SJCRH30 (cell line): ENCODE measurements around the gene DOCK3. TPM values are rescaled to one million over a fixed set of nuclear protein-coding genes. Genes with fewer than 3 reads are reported as not detected.
"Not testable (repeated sequence)": the region's sequence is repeated elsewhere in the genome, so short reads cannot be mapped to it uniquely, and the experiment has no call there.

Experiments
- DNase-seq, 2 experiments: peaks; one replicate each; pipeline ENCODE4 v3.0.0-alpha.2; 2015 to 2020
- H3K27ac ChIP-seq: fragments of 250-450 bp; sonication (Bioruptor Pico); 2 replicates; pipeline ENCODE4 v1.5.1; 2020; ENCODE audit warnings: mild to moderate bottlenecking, moderate library complexity
- H3K27me3 ChIP-seq: fragments of 250-450 bp; sonication (Bioruptor Pico); 2 replicates; pipeline ENCODE4 v1.5.1; 2020; ENCODE audit warnings: mild to moderate bottlenecking, moderate library complexity
- H3K36me3 ChIP-seq: fragments of 250-450 bp; sonication (Bioruptor Pico); 2 replicates; pipeline ENCODE4 v1.5.1; 2020; ENCODE audit warnings: mild to moderate bottlenecking, moderate library complexity
- H3K4me1 ChIP-seq: fragments of 250-450 bp; sonication (Bioruptor Pico); 2 replicates; pipeline ENCODE4 v1.5.1; 2020; ENCODE audit warnings: mild to moderate bottlenecking, moderate library complexity
- H3K4me3 ChIP-seq: fragments of 250-450 bp; sonication (Bioruptor Pico); 2 replicates; pipeline ENCODE4 v1.5.1; 2020; ENCODE audit warnings: mild to moderate bottlenecking, moderate library complexity
- H3K9me3 ChIP-seq: fragments of 250-450 bp; sonication (Bioruptor Pico); replicated peaks from 2 replicates; pipeline ENCODE4 v1.5.1; 2020; ENCODE audit warnings: mild to moderate bottlenecking, moderate library complexity
- total RNA-seq: library from RNA; depleted of rRNA; stranded (reverse); fragments of >200 nt; shearing (Covaris generic); gene quantifications from 2 replicates; pipeline ENCODE4 v1.2.3, GENCODE V29; 2014

The DOCK3 gene
- total RNA-seq, 1 experiment from 2014 or later = 0.08 TPM

- Histone ChIP-seq H3K4me3 (no peak overlapping the region), H3K4me1 (no peaks in the 10 kb centered on the region), H3K36me3 (no peaks in the 10 kb centered on the region), H3K27me3 (no peaks in the 10 kb centered on the region), H3K27ac (no peak overlapping the region), H3K9me3 (no peaks in the 10 kb centered on the region; the same call in 1 of the 2 replicates)
- no peak for DNase-seq
These were observed 463.0 kb downstream of the DOCK3 start for GRCh38 chr3:51137715-51138114.

GRCh38 chr3:51139616-51140015, 464.9 kb downstream of the DOCK3 start:
- no peak overlapping the region for H3K27ac ChIP-seq
- H3K36me3 ChIP-seq = no peaks in the 10 kb centered on the region
- no peak for DNase-seq
- no peaks in the 10 kb centered on the region for H3K4me1 ChIP-seq
- no peaks in the 10 kb centered on the region for H3K27me3 ChIP-seq
- no peak overlapping the region for H3K4me3 ChIP-seq
- no peaks in the 10 kb centered on the region for H3K9me3 ChIP-seq

DNA sequence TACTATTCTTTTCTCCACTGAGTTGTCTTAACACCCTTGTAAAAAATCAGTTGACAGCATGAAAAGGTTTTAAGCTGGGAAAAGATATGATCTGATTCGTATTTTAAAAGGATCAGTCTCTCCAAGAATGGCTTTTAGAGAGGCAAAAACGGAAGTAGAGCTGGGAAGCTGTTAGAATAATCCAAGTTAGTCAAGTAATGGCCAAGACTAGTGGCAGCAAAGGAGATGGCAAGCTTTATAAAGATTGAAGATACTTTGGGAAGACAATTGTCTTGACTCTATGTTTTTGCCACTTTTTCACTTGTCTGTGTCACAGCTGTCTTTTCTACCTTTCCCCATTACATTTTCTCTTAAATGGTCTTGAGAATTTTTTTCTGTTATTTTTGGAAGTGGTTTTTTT, 466.8 kb downstream of the DOCK3 start:
- Histone ChIP-seq H3K9me3 (no peaks in the 10 kb centered on the region), H3K27me3 (no peaks in the 10 kb centered on the region), H3K36me3 (no peaks in the 10 kb centered on the region), H3K4me1 (no peaks in the 10 kb centered on the region), H3K27ac (no peak overlapping the region), H3K4me3 (no peak overlapping the region)
- DNase-seq = no peak

- H3K27ac ChIP-seq = no peak overlapping the region
- H3K36me3 ChIP-seq = no peaks in the 10 kb centered on the region
- DNase-seq = no peak
- H3K27me3 ChIP-seq = no peaks in the 10 kb centered on the region
- no peak overlapping the region for H3K4me3 ChIP-seq
- H3K9me3 ChIP-seq = no peaks in the 10 kb centered on the region
- H3K4me1 ChIP-seq = no peaks in the 10 kb centered on the region
These were observed 471.3 kb downstream of the DOCK3 start for GRCh38 chr3:51145811-51146585.

GRCh38 chr3:51146781-51147180, 472.1 kb downstream of the DOCK3 start:
- Histone ChIP-seq H3K27ac (no peak overlapping the region), H3K9me3 (no peaks in the 10 kb centered on the region), H3K36me3 (no peaks in the 10 kb centered on the region), H3K4me1 (no peaks in the 10 kb centered on the region), H3K27me3 (no peaks in the 10 kb centered on the region), H3K4me3 (no peak overlapping the region)
- DNase-seq = no peak

- no peaks in the 10 kb centered on the region for H3K9me3 ChIP-seq
- DNase-seq = no peak
- H3K4me3 ChIP-seq = no peak overlapping the region
- no peak overlapping the region for H3K27ac ChIP-seq
- no peaks in the 10 kb centered on the region for H3K4me1 ChIP-seq
- peaks cover 9% of the 10 kb centered on the region for H3K27me3 ChIP-seq
- H3K36me3 ChIP-seq = no peaks in the 10 kb centered on the region
These were observed 481.4 kb downstream of the DOCK3 start for GRCh38 chr3:51156147-51156546.

DNA sequence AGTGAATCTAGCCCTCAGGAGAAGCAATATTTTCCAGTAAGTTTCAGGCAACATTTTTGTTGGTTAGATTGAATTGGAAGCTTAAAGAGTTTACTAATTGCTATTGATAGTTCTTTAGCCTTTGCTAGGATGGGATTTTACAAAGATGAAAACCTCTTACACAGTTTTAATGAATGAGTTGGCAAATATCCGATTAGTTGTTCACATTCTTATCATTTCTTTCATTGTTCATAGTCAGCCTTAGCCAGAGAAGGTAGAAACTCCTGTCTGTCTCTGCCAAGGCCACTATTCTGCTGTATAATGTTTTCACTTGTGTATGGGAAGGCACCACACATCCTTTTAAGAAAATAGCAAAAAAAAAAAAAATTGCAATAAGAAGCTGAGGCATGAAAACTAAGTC, 488.3 kb downstream of the DOCK3 start:
- no peak overlapping the region for H3K27ac ChIP-seq
- H3K4me3 ChIP-seq = no peak overlapping the region
- H3K36me3 ChIP-seq = no peaks in the 10 kb centered on the region
- no peaks in the 10 kb centered on the region; the same call in 1 of the 2 replicates for H3K27me3 ChIP-seq
- no peak for DNase-seq
- no peaks in the 10 kb centered on the region for H3K9me3 ChIP-seq
- H3K4me1 ChIP-seq = no peaks in the 10 kb centered on the region

GRCh38 chr3:51173518-51174271, 499.0 kb downstream of the DOCK3 start:
- Histone ChIP-seq H3K4me1 (no peaks in the 10 kb centered on the region), H3K4me3 (no peak overlapping the region), H3K27me3 (no peaks in the 10 kb centered on the region), H3K9me3 (no peaks in the 10 kb centered on the region), H3K36me3 (no peaks in the 10 kb centered on the region), H3K27ac (no peak overlapping the region)
- no peak for DNase-seq

- Histone ChIP-seq H3K4me3 (no peak overlapping the region), H3K36me3 (no peaks in the 10 kb centered on the region), H3K4me1 (no peaks in the 10 kb centered on the region), H3K27ac (no peak overlapping the region), H3K9me3 (no peaks in the 10 kb centered on the region), H3K27me3 (no peaks in the 10 kb centered on the region)
- DNase-seq = no peak
These were observed 502.2 kb downstream of the DOCK3 start for GRCh38 chr3:51176923-51177322.

DNA sequence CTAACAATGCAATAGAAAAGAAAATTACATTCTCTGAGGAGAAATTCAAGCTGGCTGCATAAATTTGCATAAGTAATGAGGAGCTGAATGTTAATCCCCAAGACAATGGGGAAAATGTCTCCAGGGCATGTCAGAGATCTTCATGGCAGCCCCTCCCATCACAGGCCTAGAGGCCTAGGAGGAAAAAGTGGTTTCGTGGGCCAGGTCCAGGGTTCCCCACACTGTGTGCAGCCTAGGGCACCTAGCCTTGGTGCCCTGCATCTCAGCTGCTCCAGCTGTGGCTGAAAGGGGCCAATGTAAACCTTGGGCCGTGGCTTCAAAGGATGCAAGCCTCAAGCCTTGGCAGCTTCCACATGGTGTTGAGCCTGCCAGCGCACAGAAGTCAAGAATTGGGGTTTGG, 511.7 kb downstream of the DOCK3 start:
- H3K27me3 ChIP-seq, H3K27ac ChIP-seq, H3K36me3 ChIP-seq, H3K4me1 ChIP-seq, H3K4me3 ChIP-seq, DNase-seq, H3K9me3 ChIP-seq: not testable (repeated sequence)

DNA sequence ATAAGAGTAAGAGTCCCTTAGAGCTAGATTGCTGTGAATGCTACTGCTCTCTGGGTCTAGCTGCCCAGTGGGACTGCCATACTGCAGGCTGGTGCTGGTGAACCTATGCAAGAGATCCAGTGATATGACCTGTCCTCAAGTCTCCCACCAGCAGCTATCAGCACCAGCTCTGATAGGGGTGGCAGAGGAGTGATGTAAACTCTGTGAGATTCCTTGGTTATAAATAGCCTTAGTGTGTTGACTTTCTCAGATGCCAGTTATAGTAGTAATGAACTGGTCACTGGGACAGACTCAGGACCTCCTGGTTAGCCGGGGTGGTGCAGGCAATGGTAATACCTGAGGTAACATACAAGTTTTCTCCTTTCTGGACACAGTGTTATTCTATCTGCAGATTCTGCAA, 515.5 kb downstream of the DOCK3 start:
- DNase-seq = no peak
- no peak overlapping the region for H3K4me3 ChIP-seq
- H3K4me1 ChIP-seq = no peaks in the 10 kb centered on the region
- H3K27ac ChIP-seq = no peak overlapping the region
- H3K9me3 ChIP-seq = no peaks in the 10 kb centered on the region
- no peaks in the 10 kb centered on the region for H3K36me3 ChIP-seq
- no peaks in the 10 kb centered on the region for H3K27me3 ChIP-seq

GRCh38 chr3:51190827-51191226, 516.1 kb downstream of the DOCK3 start:
- H3K36me3 ChIP-seq = no peaks in the 10 kb centered on the region
- no peaks in the 10 kb centered on the region for H3K4me1 ChIP-seq
- no peak for DNase-seq
- no peak overlapping the region for H3K27ac ChIP-seq
- H3K4me3 ChIP-seq = no peak overlapping the region
- H3K27me3 ChIP-seq = no peaks in the 10 kb centered on the region
- no peaks in the 10 kb centered on the region for H3K9me3 ChIP-seq

DNA sequence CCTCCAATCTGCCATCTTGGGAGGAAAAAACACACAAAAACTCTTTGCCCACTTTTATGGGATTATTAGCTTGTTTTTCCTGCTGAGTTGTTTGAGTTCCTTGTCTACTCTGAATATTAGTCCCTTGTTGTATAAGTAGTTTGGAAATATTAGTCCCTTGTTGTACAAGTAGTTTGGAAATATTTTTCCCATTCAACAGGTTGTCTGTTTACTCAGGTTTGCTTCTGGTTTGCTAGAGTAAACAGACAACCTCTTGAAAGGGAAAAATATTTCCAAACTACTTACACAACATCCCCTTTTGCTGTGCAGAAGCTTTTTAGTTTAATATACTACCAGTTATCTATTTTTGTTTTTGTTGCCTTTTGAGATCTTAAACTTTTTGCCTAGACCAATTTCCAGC, 517.0 kb downstream of the DOCK3 start:
- DNase-seq = no peak
- no peaks in the 10 kb centered on the region for H3K36me3 ChIP-seq
- H3K4me3 ChIP-seq = no peak overlapping the region
- H3K27ac ChIP-seq = no peak overlapping the region
- H3K4me1 ChIP-seq = no peaks in the 10 kb centered on the region
- H3K27me3 ChIP-seq = no peaks in the 10 kb centered on the region
- no peaks in the 10 kb centered on the region for H3K9me3 ChIP-seq

- no peak overlapping the region for H3K4me3 ChIP-seq
- no peaks in the 10 kb centered on the region for H3K27me3 ChIP-seq
- no peaks in the 10 kb centered on the region for H3K36me3 ChIP-seq
- DNase-seq = no peak
- H3K9me3 ChIP-seq = no peaks in the 10 kb centered on the region
- no peak overlapping the region for H3K27ac ChIP-seq
- no peaks in the 10 kb centered on the region for H3K4me1 ChIP-seq
These were observed 523.8 kb downstream of the DOCK3 start for GRCh38 chr3:51198477-51198876.

GRCh38 chr3:51199296-51199695, 524.6 kb downstream of the DOCK3 start:
- H3K36me3 ChIP-seq, H3K27ac ChIP-seq, H3K4me1 ChIP-seq, H3K27me3 ChIP-seq, H3K9me3 ChIP-seq, DNase-seq, H3K4me3 ChIP-seq: not testable (repeated sequence)

DNA sequence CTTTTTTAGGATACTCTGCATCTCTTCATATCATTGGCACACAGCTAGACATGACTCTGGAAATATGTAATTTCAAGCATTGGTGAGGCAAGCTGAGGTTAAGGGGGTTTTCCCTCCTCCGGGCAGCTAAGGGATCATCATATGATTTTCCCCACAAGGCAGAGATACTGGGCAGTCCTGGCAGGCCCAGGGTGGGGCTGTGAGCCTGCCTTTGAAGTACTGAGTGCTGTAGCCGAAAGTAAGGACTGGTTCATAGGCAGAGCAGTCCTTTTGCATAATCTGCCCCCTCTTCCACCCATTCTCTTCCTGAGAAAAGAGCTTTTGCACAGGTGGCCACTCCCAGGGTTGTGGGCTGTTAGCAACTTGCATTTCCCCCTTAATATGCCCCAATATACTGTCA, 541.6 kb downstream of the DOCK3 start:
- H3K4me1 ChIP-seq = no peaks in the 10 kb centered on the region
- H3K27ac ChIP-seq = no peak overlapping the region
- no peaks in the 10 kb centered on the region for H3K9me3 ChIP-seq
- H3K4me3 ChIP-seq = no peak overlapping the region
- no peaks in the 10 kb centered on the region; the same call in 1 of the 2 replicates for H3K27me3 ChIP-seq
- DNase-seq = no peak
- H3K36me3 ChIP-seq = no peaks in the 10 kb centered on the region
